Spinal cord (tissue), 10 donors: ENCODE measurements around the gene MATCAP1. TPM values are rescaled to one million over a fixed set of nuclear protein-coding genes. Genes with fewer than 3 reads are reported as not detected.

Experiments used
- DNase-seq, 6 donors: peaks; one replicate each; pipeline versions ENCODE4 v3.0.0 to v3.0.0-alpha.2; 2013 to 2015; ENCODE audit warnings: low spot score in 6 of 6, low read depth in 4 of 6
- H3K27ac ChIP-seq: one replicate; pipeline ENCODE4 v1.5.1; 2013; ENCODE audit warnings: low read depth, low read length, control low read depth
- H3K27me3 ChIP-seq: one replicate; pipeline ENCODE4 v1.6.1; 2013; ENCODE audit warnings: low read length; ENCODE audit not compliant: control insufficient read depth, insufficient read depth
- H3K36me3 ChIP-seq: one replicate; pipeline ENCODE4 v1.6.1; 2013; ENCODE audit warnings: low read length; ENCODE audit not compliant: control insufficient read depth, insufficient read depth
- H3K4me1 ChIP-seq: one replicate; pipeline ENCODE4 v1.6.1; 2013; ENCODE audit warnings: low read length; ENCODE audit not compliant: control insufficient read depth, insufficient read depth
- H3K4me3 ChIP-seq: one replicate; pipeline ENCODE4 v1.5.1; 2013; ENCODE audit warnings: low read depth, low read length, control low read depth
- H3K9me3 ChIP-seq: one replicate; pipeline ENCODE4 v1.6.1; 2013; ENCODE audit warnings: low read length; ENCODE audit not compliant: control insufficient read depth, insufficient read depth
- WGBS: methylation state at CpG from one replicate; pipeline ENCODE4 v1.1.5; 2013; ENCODE audit warnings: missing lambda C conversion rate; ENCODE audit not compliant: insufficient coverage; 5-methylcytosine and 5-hydroxymethylcytosine counted together
- polyA plus RNA-seq, 2 donors: library from polyadenylated mRNA; unstranded; fragments of 120-200 nt; gene quantifications; one replicate each; pipeline ENCODE4 v1.2.1, GENCODE V29; 2013; ENCODE audit not compliant: insufficient read length in 2 of 2
- total RNA-seq, 2 donors: library from RNA; depleted of rRNA in 1 of 2; stranded (reverse); fragments of 120-200 nt in 1 of 2; fragments of >200 nt in 1 of 2; gene quantifications; one replicate each; pipeline versions ENCODE4 v1.2.3 to v1.2.4, GENCODE V29; 2013 to 2014
- donor health status: healthy.

The MATCAP1 gene
- total and polyA plus RNA-seq, 4 donors = 22.2 to 157 (median 80.6) TPM

GRCh38 chr16:67166598-67167168, 17.1 kb downstream of the MATCAP1 start:
- Histone ChIP-seq H3K4me3 (no peak overlapping the region), H3K27me3 (peaks cover 88% of the 10 kb centered on the region), H3K27ac (no peak overlapping the region), H3K9me3 (no peaks in the 10 kb centered on the region), H3K36me3 (peaks cover 16% of the 10 kb centered on the region), H3K4me1 (peaks cover 54% of the 10 kb centered on the region)
- DNase-seq = no peak
- WGBS = 34% methylated on average over 4 of the region's 5 CpGs

- H3K4me1 ChIP-seq = peaks cover 60% of the 10 kb centered on the region
- H3K4me3 ChIP-seq = no peak overlapping the region
- H3K27me3 ChIP-seq = peaks cover 89% of the 10 kb centered on the region
Observed at GRCh38 chr16:67166110-67166547, 17.6 kb downstream of the MATCAP1 start.

GRCh38 chr16:67165121-67166078, 18.4 kb downstream of the MATCAP1 start:
- H3K27ac ChIP-seq = no peak overlapping the region
- H3K4me3 ChIP-seq = peak overlapping the region; percentile 21
- peaks cover 16% of the 10 kb centered on the region for H3K36me3 ChIP-seq
- 3% methylated on average over 76 of the region's 85 CpGs for WGBS
- peak in 1 of 6 donors; percentile 41 for DNase-seq
- no peaks in the 10 kb centered on the region for H3K9me3 ChIP-seq
- peaks cover 61% of the 10 kb centered on the region for H3K4me1 ChIP-seq
- H3K27me3 ChIP-seq = peaks cover 91% of the 10 kb centered on the region

More at GRCh38 chr16:67166110-67166547, 17.6 kb downstream of the MATCAP1 start:
- Histone ChIP-seq H3K36me3 (peaks cover 16% of the 10 kb centered on the region), H3K9me3 (no peaks in the 10 kb centered on the region), H3K27ac (no peak overlapping the region)
- no peak for DNase-seq
- 14% methylated on average over 5 of the region's 18 CpGs for WGBS

GRCh38 chr16:67164599-67165061, 19.1 kb downstream of the MATCAP1 start, which contains the start of gene HSF4:
Gene HSF4, plus strand, starts transcription at chr16:67164745. Its CDS starts 67 bp downstream, at chr16:67164812.
- peaks cover 60% of the 10 kb centered on the region for H3K4me1 ChIP-seq
- peak in 1 of 6 donors; percentile 43 for DNase-seq
- H3K9me3 ChIP-seq = no peaks in the 10 kb centered on the region
- peaks cover 13% of the 10 kb centered on the region for H3K36me3 ChIP-seq
- peaks cover 93% of the 10 kb centered on the region for H3K27me3 ChIP-seq
- H3K4me3 ChIP-seq = peak within 1 kb of the TSS; percentile 33
- under 1% methylated on average over 37 of the region's 41 CpGs for WGBS
- no peak within 1 kb of the TSS for H3K27ac ChIP-seq

GRCh38 chr16:67163999-67164558, 19.7 kb downstream of the MATCAP1 start:
- peaks cover 13% of the 10 kb centered on the region for H3K36me3 ChIP-seq
- peak overlapping the region; percentile 33 for H3K4me3 ChIP-seq
- peaks cover 60% of the 10 kb centered on the region for H3K4me1 ChIP-seq
- no peak for DNase-seq
- no peaks in the 10 kb centered on the region for H3K9me3 ChIP-seq
- no peak overlapping the region for H3K27ac ChIP-seq
- 0% methylated on average over 25 of the region's 34 CpGs for WGBS
- peaks cover 93% of the 10 kb centered on the region for H3K27me3 ChIP-seq

GRCh38 chr16:67163164-67163998, 20.4 kb downstream of the MATCAP1 start:
- H3K27ac ChIP-seq = no peak overlapping the region
- DNase-seq = peak in 4 of 6 donors; percentile 76 to 98 (median 86)
- peak overlapping the region; percentile 33 for H3K4me3 ChIP-seq
- WGBS = under 1% methylated on average over 96 of the region's 99 CpGs
- peaks cover 59% of the 10 kb centered on the region for H3K4me1 ChIP-seq
- peaks cover 13% of the 10 kb centered on the region for H3K36me3 ChIP-seq
- no peaks in the 10 kb centered on the region for H3K9me3 ChIP-seq
- peaks cover 93% of the 10 kb centered on the region for H3K27me3 ChIP-seq

GRCh38 chr16:67162506-67163163, 21.1 kb downstream of the MATCAP1 start:
- Histone ChIP-seq H3K27me3 (peaks cover 92% of the 10 kb centered on the region), H3K9me3 (no peaks in the 10 kb centered on the region), H3K4me1 (peaks cover 59% of the 10 kb centered on the region), H3K27ac (no peak overlapping the region), H3K4me3 (peak overlapping the region; percentile 16), H3K36me3 (peaks cover 11% of the 10 kb centered on the region)
- WGBS = 2% methylated on average over 43 of the region's 44 CpGs
- DNase-seq = no peak

GRCh38 chr16:67161595-67162058, 22.1 kb downstream of the MATCAP1 start:
- H3K9me3 ChIP-seq = no peaks in the 10 kb centered on the region
- no peak overlapping the region for H3K4me3 ChIP-seq
- peaks cover 59% of the 10 kb centered on the region for H3K4me1 ChIP-seq
- H3K27ac ChIP-seq = no peak overlapping the region
- DNase-seq = no peak
- H3K36me3 ChIP-seq = peaks cover under 1% of the 10 kb centered on the region
- WGBS = 7% methylated on average over 24 of the region's 25 CpGs
- H3K27me3 ChIP-seq = peaks cover 92% of the 10 kb centered on the region
